ENCODE measurements around the gene SPECC1.
A peak's percentile ranks its signal among the peaks of the same experiment; 100 is the strongest.

The SPECC1 gene

GRCh38 chr17:20213449-20213848 lies 204.3 kb downstream of the SPECC1 start:
- H3K27ac ChIP-seq = no peak overlapping the region
- no peak for DNase-seq (ENCODE audit: low spot score)
- no peak for TF ChIP-seq CTCF (conservative IDR thresholded peaks at IDR 0.05; ENCODE audit: low read depth)
- ChIA-PET POLR2A (ENCODE audit: low non-redundant PET) (no interaction called here), CTCF (no interaction called here)

GRCh38 chr17:20214794-20215193 lies 205.6 kb downstream of the SPECC1 start:
- no peak for TF ChIP-seq CTCF (conservative IDR thresholded peaks at IDR 0.05; ENCODE audit: low read depth)
- peak overlapping the region; percentile 45 for H3K27ac ChIP-seq
- ChIA-PET POLR2A (ENCODE audit: low non-redundant PET) (no interaction called here), CTCF (no interaction called here)
- DNase-seq (ENCODE audit: low spot score) = no peak

GRCh38 chr17:20216154-20216815 lies 207.1 kb downstream of the SPECC1 start:
- no peak overlapping the region for H3K27ac ChIP-seq
- ChIA-PET POLR2A (ENCODE audit: low non-redundant PET) (no interaction called here), CTCF (no interaction called here)
- TF ChIP-seq CTCF (conservative IDR thresholded peaks at IDR 0.05; ENCODE audit: low read depth) = no peak
- DNase-seq (ENCODE audit: low spot score) = no peak

- no peak overlapping the region for H3K27ac ChIP-seq
- TF ChIP-seq CTCF (conservative IDR thresholded peaks at IDR 0.05; ENCODE audit: low read depth) = no peak
- no peak for DNase-seq (ENCODE audit: low spot score)
- ChIA-PET CTCF (interaction anchor here (0.5 kb wide), 1 partner anchor 236 kb away, joined by 3 read pairs; no protein-coding TSS in a partner anchor), POLR2A (ENCODE audit: low non-redundant PET) (interaction anchor here (0.7 kb wide), 1 partner anchor 60 kb away, joined by 5 read pairs; no protein-coding TSS in a partner anchor)
These were observed 207.7 kb downstream of the SPECC1 start for GRCh38 chr17:20216853-20217252.

GRCh38 chr17:20217677-20218076 lies 208.5 kb downstream of the SPECC1 start:
- DNase-seq (ENCODE audit: low spot score) = no peak
- ChIA-PET CTCF (interaction anchor here (0.7 kb wide), 2 partner anchors 50 to 160 kb away, joined by 3 to 4 read pairs; no protein-coding TSS in a partner anchor), POLR2A (ENCODE audit: low non-redundant PET) (interaction anchor here (0.7 kb wide), 1 partner anchor 61 kb away, joined by 5 read pairs; no protein-coding TSS in a partner anchor)
- TF ChIP-seq CTCF (conservative IDR thresholded peaks at IDR 0.05; ENCODE audit: low read depth) = no peak
- no peak overlapping the region for H3K27ac ChIP-seq

GRCh38 chr17:20218272-20218671 lies 209.1 kb downstream of the SPECC1 start:
- no peak for TF ChIP-seq CTCF (conservative IDR thresholded peaks at IDR 0.05; ENCODE audit: low read depth)
- H3K27ac ChIP-seq = no peak overlapping the region
- POLR2A ChIA-PET (ENCODE audit: low non-redundant PET) = no interaction called here
- CTCF ChIA-PET = interaction anchor here (0.7 kb wide), 1 partner anchor 161 kb away, joined by 4 read pairs; no protein-coding TSS in a partner anchor
- no peak for DNase-seq (ENCODE audit: low spot score)

All from RWPE1 (cell line).